AG10803 (cell line): ENCODE measurements around the gene CDC42BPB.

Experiments used
- DNase-seq: peaks from one replicate; pipeline ENCODE4 v3.0.0; 2010; ENCODE audit warnings: low read depth
- H3K4me3 ChIP-seq: 2 replicates; pipeline ENCODE4 v1.5.1; 2011; ENCODE audit warnings: mild to moderate bottlenecking, low read length, control low read depth
- CTCF ChIP-seq: conservative IDR thresholded peaks from 2 replicates; pipeline ENCODE4 v1.5.1; 2011; ENCODE audit warnings: mild to moderate bottlenecking, low read length, control low read depth, inconsistent platforms

Gene CDC42BPB

GRCh38 chr14:102973706-102974285 lies 83.6 kb downstream of the CDC42BPB start:
- H3K4me3 ChIP-seq: no peak overlapping the region
- DNase-seq: no peak
- TF ChIP-seq CTCF: no peak

- TF ChIP-seq CTCF: no peak
- no peak overlapping the region for H3K4me3 ChIP-seq
- no peak for DNase-seq
Observed at GRCh38 chr14:102971836-102972606, 85.3 kb downstream of the CDC42BPB start.

DNA sequence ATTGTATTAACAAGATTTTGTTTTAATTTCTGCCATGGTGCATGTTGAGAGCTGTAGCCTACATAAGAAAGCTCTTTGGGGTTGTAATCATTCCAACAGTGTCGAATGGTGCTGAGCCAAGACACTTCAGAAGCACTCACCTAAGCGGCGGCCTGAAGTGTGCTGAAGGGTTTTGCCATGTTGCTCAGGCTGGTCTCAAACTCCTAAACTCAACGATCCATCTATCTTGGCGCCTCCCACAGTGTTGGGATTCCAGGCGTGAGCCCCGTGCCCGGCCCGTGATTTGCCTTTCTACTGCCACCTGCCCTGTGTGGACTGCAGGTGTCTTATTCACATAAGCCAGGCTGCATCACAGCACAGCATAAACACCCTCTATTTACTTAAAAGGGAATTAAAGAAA lies 86.0 kb downstream of the CDC42BPB start:
- no peak for TF ChIP-seq CTCF

DNA sequence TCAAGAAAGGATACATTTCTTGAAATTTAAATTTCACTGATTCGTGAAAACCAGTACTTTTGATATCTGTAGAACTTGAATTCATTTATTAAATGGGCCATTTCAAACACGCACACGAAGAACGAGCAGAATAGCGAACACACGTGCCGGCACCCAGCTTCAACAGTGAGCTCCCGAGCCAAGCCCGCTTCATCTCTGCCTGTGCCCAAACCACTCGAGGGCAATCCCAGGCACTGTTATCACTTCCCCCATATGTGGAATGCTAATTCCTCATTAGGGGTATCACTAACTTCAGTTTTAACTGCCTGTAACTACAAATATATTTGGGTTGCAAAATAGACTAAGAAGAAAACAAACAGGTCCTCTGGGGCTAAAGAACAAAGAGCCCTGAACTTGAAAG lies 86.9 kb downstream of the CDC42BPB start:
- TF ChIP-seq CTCF: no peak
- no peak for DNase-seq
- no peak overlapping the region for H3K4me3 ChIP-seq

More for the DNA sequence above, 86.0 kb downstream of the CDC42BPB start:
- DNase-seq: no peak
- H3K4me3 ChIP-seq: no peak overlapping the region

GRCh38 chr14:102969901-102970300 lies 87.4 kb downstream of the CDC42BPB start:
- no peak for DNase-seq
- no peak for TF ChIP-seq CTCF
- no peak overlapping the region for H3K4me3 ChIP-seq

GRCh38 chr14:102969060-102969791 lies 88.1 kb downstream of the CDC42BPB start:
- H3K4me3 ChIP-seq: no peak overlapping the region
- DNase-seq: no peak
- TF ChIP-seq CTCF: no peak
